Stimulated activated CD8-positive, alpha-beta memory T cell treated with anti-CD3 and anti-CD28 coated beads, Interleukin-7, amount 100 ng/mL, for 24 hours (primary cell): ENCODE measurements around the gene KIR2DL3.
"Not testable (repeated sequence)": the region's sequence is repeated elsewhere in the genome, so short reads cannot be mapped to it uniquely, and the experiment has no call there.

Source experiments
- DNase-seq: peaks from one replicate; pipeline ENCODE4 v3.0.0-alpha.2; 2020; ENCODE audit warnings: low read depth

Gene KIR2DL3

GRCh38 chr19:54744080-54744479 is 5.8 kb downstream of the KIR2DL3 start:
- DNase-seq = not testable (repeated sequence)

- DNase-seq = not testable (repeated sequence)
Observed at GRCh38 chr19:54747614-54748322, 9.5 kb downstream of the KIR2DL3 start.

GRCh38 chr19:54750276-54750675 is 12.0 kb downstream of the KIR2DL3 start:
- DNase-seq = not testable (repeated sequence)

DNA sequence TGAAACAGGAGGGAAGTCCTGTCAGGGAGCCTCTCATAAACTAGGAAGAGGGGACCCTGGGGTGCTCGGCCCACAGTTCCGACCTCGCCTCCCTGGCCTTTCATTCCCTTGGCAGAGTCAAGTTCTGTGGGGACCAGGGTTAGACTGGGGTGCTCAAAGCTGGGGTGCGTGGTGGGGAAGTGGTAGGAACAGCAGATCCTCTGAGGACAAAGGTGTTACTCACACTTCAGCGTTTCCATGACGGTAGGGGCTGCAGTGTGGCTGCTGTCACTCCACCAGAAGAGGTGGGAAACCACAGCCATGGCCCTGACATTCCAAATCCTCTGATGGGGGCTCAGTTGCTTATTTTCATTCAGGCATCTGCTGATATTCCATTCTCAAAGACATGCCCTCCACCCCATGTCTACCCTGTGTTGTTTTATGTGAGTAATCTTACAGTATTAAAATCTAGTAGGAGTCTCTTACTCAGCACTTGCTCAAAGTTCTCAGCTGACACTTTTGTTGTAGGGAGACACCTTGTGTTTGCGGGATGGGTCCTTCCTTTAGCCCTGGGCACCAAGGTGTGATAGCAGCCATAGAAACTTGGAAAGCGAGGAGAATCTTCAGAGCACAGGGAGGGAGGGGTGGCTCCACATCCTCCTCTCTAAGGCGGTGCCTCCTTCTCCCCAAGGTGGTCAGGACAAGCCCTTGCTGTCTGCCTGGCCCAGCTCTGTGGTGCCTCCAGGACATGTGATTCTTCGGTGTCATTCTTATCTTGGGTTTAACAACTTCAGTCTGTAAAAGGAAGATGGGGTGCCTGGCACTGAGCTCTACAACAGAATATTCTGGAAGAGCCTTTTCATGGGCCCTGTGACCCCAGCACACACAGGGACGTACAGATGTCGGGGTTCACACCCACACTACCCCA is 18.1 kb downstream of the KIR2DL3 start:
- DNase-seq = not testable (repeated sequence)

- not testable (repeated sequence) for DNase-seq
Observed at GRCh38 chr19:54758577-54758976, 20.3 kb downstream of the KIR2DL3 start.

DNA sequence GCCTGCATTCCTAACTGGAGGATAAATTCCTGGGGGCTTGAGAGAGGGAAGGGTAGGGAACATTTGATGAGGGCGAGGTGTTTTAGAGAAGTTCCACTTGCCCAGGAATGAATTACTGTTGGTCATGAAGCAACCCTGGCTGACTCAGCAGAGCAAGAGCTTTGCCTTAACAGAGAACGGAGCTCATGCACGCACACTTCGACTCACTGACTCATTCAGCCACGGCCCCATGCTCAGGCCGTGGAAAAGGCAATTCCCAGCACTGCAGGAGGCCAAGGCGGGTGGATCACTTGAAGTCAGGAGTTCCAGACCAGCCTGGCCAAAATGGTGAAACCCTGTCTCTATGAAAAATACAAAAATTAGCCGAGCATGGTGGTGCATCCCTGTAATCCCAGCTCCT is 25.9 kb downstream of the KIR2DL3 start:
- not testable (repeated sequence) for DNase-seq

DNA sequence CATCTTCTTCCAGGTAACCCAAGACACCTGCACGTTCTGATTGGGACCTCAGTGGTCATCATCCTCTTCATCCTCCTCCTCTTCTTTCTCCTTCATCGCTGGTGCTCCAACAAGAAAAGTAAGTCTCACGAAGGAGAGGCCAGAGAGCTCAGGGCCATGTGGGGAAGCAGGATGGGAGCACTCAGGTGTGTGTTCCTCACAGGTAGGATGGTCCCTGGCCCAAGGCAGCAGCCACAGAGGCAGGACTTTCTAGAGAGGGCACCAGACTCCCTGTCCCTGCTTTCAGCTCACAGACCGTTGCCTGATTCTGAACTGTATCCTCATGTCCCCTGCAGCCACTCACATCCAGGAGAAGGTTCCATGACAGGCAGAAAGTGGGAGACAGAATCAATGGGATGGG is 28.2 kb downstream of the KIR2DL3 start:
- DNase-seq = not testable (repeated sequence)

GRCh38 chr19:54769646-54770045 is 31.3 kb downstream of the KIR2DL3 start, which contains the start of gene KIR2DL1:
Gene KIR2DL1, plus strand, starts transcription at chr19:54769793. Its CDS starts 58 bp downstream, at chr19:54769851.
- not testable (repeated sequence) for DNase-seq

DNA sequence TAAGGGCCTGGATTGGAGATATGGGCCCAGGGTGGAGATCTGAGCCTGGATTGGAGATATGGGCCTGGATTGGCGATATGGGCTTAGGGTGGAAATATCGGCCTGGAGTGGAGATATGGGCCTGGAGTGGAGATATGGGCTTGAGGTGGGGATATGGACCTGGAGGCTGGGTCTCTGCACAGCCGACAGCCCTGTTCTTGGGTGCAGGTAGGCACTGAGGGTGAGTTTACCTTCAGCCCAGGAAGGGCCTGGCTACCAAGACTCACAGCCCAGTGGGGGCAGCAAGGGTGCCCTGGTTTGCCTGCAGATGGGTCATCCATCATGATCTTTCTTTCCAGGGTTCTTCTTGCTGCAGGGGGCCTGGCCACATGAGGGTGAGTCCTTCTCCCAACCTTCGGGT is 32.2 kb downstream of the KIR2DL3 start:
- not testable (repeated sequence) for DNase-seq

- not testable (repeated sequence) for DNase-seq
Observed at GRCh38 chr19:54771018-54771960, 33.0 kb downstream of the KIR2DL3 start.

- not testable (repeated sequence) for DNase-seq
Observed at GRCh38 chr19:54772666-54773065, 34.4 kb downstream of the KIR2DL3 start.

GRCh38 chr19:54775095-54775815 is 36.9 kb downstream of the KIR2DL3 start:
- not testable (repeated sequence) for DNase-seq

- not testable (repeated sequence) for DNase-seq
Observed at GRCh38 chr19:54775830-54776229, 37.5 kb downstream of the KIR2DL3 start.

- DNase-seq = not testable (repeated sequence)
Observed at GRCh38 chr19:54777851-54778250, 39.5 kb downstream of the KIR2DL3 start.

DNA sequence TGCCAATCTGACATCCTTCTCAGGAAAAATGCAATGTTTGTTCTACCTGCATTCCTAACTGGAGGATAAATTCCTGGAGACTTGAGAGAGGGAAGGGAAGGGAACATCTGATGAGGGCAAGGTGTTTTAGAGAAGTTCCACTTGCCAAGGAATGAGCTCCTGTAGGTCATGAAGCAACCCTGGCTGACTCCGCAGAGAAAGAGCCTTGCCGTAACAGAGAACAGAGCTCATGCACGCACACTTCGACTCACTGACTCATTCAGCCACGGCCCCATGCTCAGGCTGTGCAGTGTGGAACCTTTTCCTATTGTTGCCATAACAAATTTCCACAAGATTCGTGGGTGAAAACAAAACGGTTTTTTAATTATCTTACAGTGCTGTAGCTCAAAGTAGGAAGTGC is 40.6 kb downstream of the KIR2DL3 start:
- not testable (repeated sequence) for DNase-seq

- not testable (repeated sequence) for DNase-seq
Observed at GRCh38 chr19:54782916-54783315, 44.6 kb downstream of the KIR2DL3 start.

GRCh38 chr19:54786091-54786723 is 47.9 kb downstream of the KIR2DL3 start:
- DNase-seq = not testable (repeated sequence)

- DNase-seq = not testable (repeated sequence)
Observed at GRCh38 chr19:54788154-54788553, 49.8 kb downstream of the KIR2DL3 start.

- DNase-seq = no peak
Observed at GRCh38 chr19:54790711-54791110, 52.4 kb downstream of the KIR2DL3 start.

- no peak for DNase-seq
Observed at GRCh38 chr19:54791476-54791875, 53.2 kb downstream of the KIR2DL3 start.
